ENCODE measurements around the gene AGL. TPM values are rescaled to one million over a fixed set of nuclear protein-coding genes. Genes with fewer than 3 reads are reported as not detected.
"Not testable (repeated sequence)": the region's sequence is repeated elsewhere in the genome, so short reads cannot be mapped to it uniquely, and the experiment has no call there.

The AGL gene
- total RNA-seq, 5 donors from 2014 or later (not counting 1 experiment from before 2014, with no cell fraction given), result 14.6 to 17.3 (median 15.8) TPM

DNA sequence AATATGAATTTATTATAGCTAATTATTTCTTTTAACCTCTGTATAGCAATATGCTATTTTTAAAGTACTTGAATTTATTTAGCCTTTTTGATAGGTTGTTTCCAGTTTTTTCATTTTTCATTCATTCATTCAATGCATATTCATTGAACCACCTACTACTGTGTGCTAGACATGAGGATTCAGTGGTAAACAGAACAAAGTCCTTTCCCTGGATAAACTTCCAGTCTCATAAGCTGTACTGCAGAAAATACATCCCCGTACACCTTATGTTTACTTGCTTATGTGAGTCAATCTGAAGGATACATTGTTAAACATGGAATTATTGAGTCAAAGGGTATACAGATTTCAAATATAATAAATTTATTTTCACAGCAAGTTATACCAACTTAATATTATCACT, 21.9 kb downstream of the AGL start:
- peaks cover 28% of the 10 kb centered on the region for H3K36me3 Mint-ChIP-seq
- POLR2A ChIA-PET, result no interaction called here

DNA sequence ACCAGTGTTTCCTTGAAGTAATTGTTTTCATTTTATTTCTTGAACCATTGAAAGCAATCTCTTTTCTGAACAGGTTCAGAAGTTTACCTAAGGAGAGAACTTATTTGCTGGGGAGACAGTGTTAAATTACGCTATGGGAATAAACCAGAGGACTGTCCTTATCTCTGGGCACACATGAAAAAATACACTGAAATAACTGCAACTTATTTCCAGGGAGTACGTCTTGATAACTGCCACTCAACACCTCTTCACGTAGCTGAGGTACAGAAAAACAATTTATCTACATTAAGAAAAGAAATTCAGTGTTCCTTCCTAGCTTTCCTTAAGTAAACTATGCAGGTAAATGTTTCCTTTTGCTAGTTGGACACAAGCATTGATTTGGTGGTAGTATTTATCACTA, 27.4 kb downstream of the AGL start:
- Histone ChIP-seq H3K36me3 (ENCODE audit: control insufficient read depth in 2 of 2, extremely low read depth in 1 of 2, insufficient read depth in 1 of 2, low read length in 1 of 2) (peaks cover 3 to 27% of the 10 kb centered on the region in 2 donors), H3K4me3 (ENCODE audit: control insufficient read depth in 1 of 2, extremely low read depth in 1 of 2, low read length in 1 of 2) (no peak overlapping the region), H3K9me3 (no peaks in the 10 kb centered on the region), H3K27ac (ENCODE audit: low read length) (no peak overlapping the region), H3K27me3 (replicated peaks in 1 of 2; ENCODE audit: control insufficient read depth in 2 of 2, extremely low read depth in 1 of 2, insufficient read depth in 2 of 2, low read length in 1 of 2) (no peaks in the 10 kb centered on the region), H3K4me1 (ENCODE audit: control insufficient read depth in 1 of 2, extremely low read depth in 1 of 2, insufficient read depth in 2 of 2, low read length in 2 of 2) (no peaks in the 10 kb centered on the region)
- POLR2A ChIA-PET, result no interaction called here
- no CpG with 5 or more reads among the region's 3 CpGs for WGBS (ENCODE audit: insufficient coverage)
- H3K27me3 Mint-ChIP-seq, result no peaks in the 10 kb centered on the region
- H3K4me1 Mint-ChIP-seq, result no peaks in the 10 kb centered on the region
- no peak overlapping the region for H3K27ac Mint-ChIP-seq
- CTCF ChIA-PET, result interaction anchor here in 1 of 2 donors (0.6 kb wide), 1 partner anchor 11 kb away, joined by 3 read pairs; no protein-coding TSS in a partner anchor
- peaks cover 37% of the 10 kb centered on the region for H3K36me3 Mint-ChIP-seq
- no peak for DNase-seq
- no peak overlapping the region for H3K4me3 Mint-ChIP-seq
- no peak for ATAC-seq (replicated peaks in 1 of 4)
- no peaks in the 10 kb centered on the region for H3K9me3 Mint-ChIP-seq

More for the DNA sequence above, 21.9 kb downstream of the AGL start:
- H3K4me3 ChIP-seq (ENCODE audit: control insufficient read depth in 1 of 2, extremely low read depth in 1 of 2, low read length in 1 of 2), result no peak overlapping the region
- CTCF ChIA-PET, result interaction anchor here in 1 of 2 donors (0.6 kb wide), 1 partner anchor 136 kb away, joined by 3 read pairs; no protein-coding TSS in a partner anchor
- H3K4me1 Mint-ChIP-seq, result no peaks in the 10 kb centered on the region
- no peak overlapping the region for H3K4me3 Mint-ChIP-seq
- ATAC-seq (replicated peaks in 1 of 4), result no peak
- no peaks in the 10 kb centered on the region for H3K9me3 Mint-ChIP-seq
- no peaks in the 10 kb centered on the region for H3K4me1 ChIP-seq (ENCODE audit: control insufficient read depth in 1 of 2, extremely low read depth in 1 of 2, insufficient read depth in 2 of 2, low read length in 2 of 2)
- no CpG with 5 or more reads among the region's 1 CpG for WGBS (ENCODE audit: insufficient coverage)
- H3K27me3 Mint-ChIP-seq, result no peaks in the 10 kb centered on the region
- H3K27ac ChIP-seq (ENCODE audit: low read length), result no peak overlapping the region
- no peaks in the 10 kb centered on the region for H3K27me3 ChIP-seq (replicated peaks in 1 of 2; ENCODE audit: control insufficient read depth in 2 of 2, extremely low read depth in 1 of 2, insufficient read depth in 2 of 2, low read length in 1 of 2)
- H3K9me3 ChIP-seq, result no peaks in the 10 kb centered on the region
- peaks cover 0 to 12% of the 10 kb centered on the region in 2 donors for H3K36me3 ChIP-seq (ENCODE audit: control insufficient read depth in 2 of 2, extremely low read depth in 1 of 2, insufficient read depth in 1 of 2, low read length in 1 of 2)
- no peak for DNase-seq
- H3K27ac Mint-ChIP-seq, result no peak overlapping the region

DNA sequence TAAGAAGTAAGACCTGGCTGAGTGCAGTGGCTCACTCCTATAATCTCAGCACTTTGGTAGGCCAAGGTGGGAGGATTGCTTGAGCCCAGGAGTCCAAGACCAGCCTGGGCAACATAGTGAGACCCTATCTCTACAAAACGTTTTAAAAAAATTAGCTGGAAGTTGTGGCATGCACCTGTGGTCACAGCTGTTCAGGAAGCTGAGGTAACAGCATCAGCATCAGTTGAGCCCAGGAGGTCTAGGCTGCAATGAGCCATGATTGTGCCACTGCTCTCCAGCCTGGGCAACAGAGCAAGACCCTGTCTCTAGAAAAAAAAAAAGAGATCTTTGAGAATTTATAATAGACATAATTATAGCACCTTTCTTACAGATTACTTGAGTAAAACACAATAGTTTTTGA, 36.0 kb downstream of the AGL start:
- ATAC-seq (replicated peaks in 1 of 4), result no peak
- Mint-ChIP-seq H3K4me1 (no peaks in the 10 kb centered on the region), H3K27ac (no peak overlapping the region), H3K36me3 (peaks cover 58% of the 10 kb centered on the region), H3K4me3 (no peak overlapping the region), H3K9me3 (no peaks in the 10 kb centered on the region), H3K27me3 (no peaks in the 10 kb centered on the region)
- Histone ChIP-seq H3K27ac (ENCODE audit: low read length) (no peak overlapping the region), H3K27me3 (replicated peaks in 1 of 2; ENCODE audit: control insufficient read depth in 2 of 2, extremely low read depth in 1 of 2, insufficient read depth in 2 of 2, low read length in 1 of 2) (no peaks in the 10 kb centered on the region), H3K4me3 (ENCODE audit: control insufficient read depth in 1 of 2, extremely low read depth in 1 of 2, low read length in 1 of 2) (no peak overlapping the region), H3K4me1 (ENCODE audit: control insufficient read depth in 1 of 2, extremely low read depth in 1 of 2, insufficient read depth in 2 of 2, low read length in 2 of 2) (no peaks in the 10 kb centered on the region), H3K36me3 (ENCODE audit: control insufficient read depth in 2 of 2, extremely low read depth in 1 of 2, insufficient read depth in 1 of 2, low read length in 1 of 2) (peaks cover 3 to 31% of the 10 kb centered on the region in 2 donors), H3K9me3 (no peaks in the 10 kb centered on the region)
- ChIA-PET CTCF (interaction anchor here in 1 of 2 donors (0.7 kb wide), 1 partner anchor 76 kb away, joined by 5 read pairs; no protein-coding TSS in a partner anchor), POLR2A (interaction anchor here in 1 of 2 donors (0.5 kb wide), 1 partner anchor 25 kb away, joined by 3 read pairs; no protein-coding TSS in a partner anchor)
- WGBS (ENCODE audit: insufficient coverage), result 0% methylated on average over 1 of the region's 1 CpG
- no peak for DNase-seq

DNA sequence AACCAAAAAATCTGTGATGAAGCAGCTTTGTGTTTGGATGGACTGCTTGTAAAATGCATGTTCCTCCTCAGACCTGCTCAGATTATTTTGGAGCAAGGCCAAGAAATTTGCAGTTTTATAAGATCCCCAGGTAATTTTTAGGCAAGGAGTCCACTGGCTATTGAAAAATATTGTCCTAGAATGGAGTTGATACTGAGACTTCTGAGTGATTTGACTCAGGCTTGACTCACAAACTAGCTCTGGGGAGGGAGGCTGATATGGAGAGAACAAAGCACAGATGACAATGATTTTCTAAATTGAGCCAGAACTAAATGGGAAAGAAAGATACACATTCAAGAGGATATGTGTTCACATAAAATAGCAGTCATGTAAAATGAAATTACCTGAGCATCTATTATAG, 36.7 kb downstream of the AGL start:
- H3K9me3 ChIP-seq, result no peaks in the 10 kb centered on the region
- H3K4me1 ChIP-seq (ENCODE audit: control insufficient read depth in 1 of 2, extremely low read depth in 1 of 2, insufficient read depth in 2 of 2, low read length in 2 of 2), result no peaks in the 10 kb centered on the region
- H3K27me3 ChIP-seq (replicated peaks in 1 of 2; ENCODE audit: control insufficient read depth in 2 of 2, extremely low read depth in 1 of 2, insufficient read depth in 2 of 2, low read length in 1 of 2), result no peaks in the 10 kb centered on the region
- peaks cover 2 to 24% of the 10 kb centered on the region in 2 donors for H3K36me3 ChIP-seq (ENCODE audit: control insufficient read depth in 2 of 2, extremely low read depth in 1 of 2, insufficient read depth in 1 of 2, low read length in 1 of 2)
- Mint-ChIP-seq H3K36me3 (peaks cover 55% of the 10 kb centered on the region), H3K4me3 (no peak overlapping the region), H3K27me3 (no peaks in the 10 kb centered on the region), H3K4me1 (no peaks in the 10 kb centered on the region), H3K9me3 (no peaks in the 10 kb centered on the region), H3K27ac (no peak overlapping the region)
- no peak overlapping the region for H3K27ac ChIP-seq (ENCODE audit: low read length)
- ChIA-PET CTCF (interaction anchor here in 1 of 2 donors (0.7 kb wide), 1 partner anchor 77 kb away, joined by 5 read pairs; no protein-coding TSS in a partner anchor), POLR2A (no interaction called here)
- ATAC-seq (replicated peaks in 1 of 4), result no peak
- H3K4me3 ChIP-seq (ENCODE audit: control insufficient read depth in 1 of 2, extremely low read depth in 1 of 2, low read length in 1 of 2), result no peak overlapping the region
- DNase-seq, result no peak

DNA sequence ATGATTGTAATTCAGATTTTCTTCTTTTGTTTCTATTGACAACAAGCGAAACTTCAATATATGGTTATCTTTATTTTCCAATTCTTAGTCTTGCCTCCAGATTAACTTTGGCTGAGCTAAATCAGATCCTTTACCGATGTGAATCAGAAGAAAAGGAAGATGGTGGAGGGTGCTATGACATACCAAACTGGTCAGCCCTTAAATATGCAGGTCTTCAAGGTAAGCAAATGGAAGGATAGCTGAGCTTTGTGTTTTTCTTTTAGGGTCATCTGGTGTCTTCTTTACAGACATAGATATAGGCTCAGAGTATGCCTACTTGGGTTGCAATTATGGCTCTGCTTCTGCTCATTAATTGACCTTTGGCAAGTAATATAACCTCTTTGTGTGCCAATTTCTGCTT, 37.7 kb downstream of the AGL start:
- no peak overlapping the region for H3K4me3 ChIP-seq (ENCODE audit: control insufficient read depth in 1 of 2, extremely low read depth in 1 of 2, low read length in 1 of 2)
- Mint-ChIP-seq H3K9me3 (no peaks in the 10 kb centered on the region), H3K27ac (no peak overlapping the region), H3K4me3 (no peak overlapping the region), H3K4me1 (no peaks in the 10 kb centered on the region), H3K36me3 (peaks cover 52% of the 10 kb centered on the region), H3K27me3 (no peaks in the 10 kb centered on the region)
- H3K36me3 ChIP-seq (ENCODE audit: control insufficient read depth in 2 of 2, extremely low read depth in 1 of 2, insufficient read depth in 1 of 2, low read length in 1 of 2), result peaks cover 0 to 24% of the 10 kb centered on the region in 2 donors
- ATAC-seq (replicated peaks in 1 of 4) (no peak), DNase-seq (no peak)
- H3K27me3 ChIP-seq (replicated peaks in 1 of 2; ENCODE audit: control insufficient read depth in 2 of 2, extremely low read depth in 1 of 2, insufficient read depth in 2 of 2, low read length in 1 of 2), result no peaks in the 10 kb centered on the region
- 100% methylated on average over 1 of the region's 2 CpGs for WGBS (ENCODE audit: insufficient coverage)
- ChIA-PET CTCF (no interaction called here), POLR2A (no interaction called here)
- no peaks in the 10 kb centered on the region for H3K9me3 ChIP-seq
- H3K4me1 ChIP-seq (ENCODE audit: control insufficient read depth in 1 of 2, extremely low read depth in 1 of 2, insufficient read depth in 2 of 2, low read length in 2 of 2), result no peaks in the 10 kb centered on the region
- H3K27ac ChIP-seq (ENCODE audit: low read length), result no peak overlapping the region

DNA sequence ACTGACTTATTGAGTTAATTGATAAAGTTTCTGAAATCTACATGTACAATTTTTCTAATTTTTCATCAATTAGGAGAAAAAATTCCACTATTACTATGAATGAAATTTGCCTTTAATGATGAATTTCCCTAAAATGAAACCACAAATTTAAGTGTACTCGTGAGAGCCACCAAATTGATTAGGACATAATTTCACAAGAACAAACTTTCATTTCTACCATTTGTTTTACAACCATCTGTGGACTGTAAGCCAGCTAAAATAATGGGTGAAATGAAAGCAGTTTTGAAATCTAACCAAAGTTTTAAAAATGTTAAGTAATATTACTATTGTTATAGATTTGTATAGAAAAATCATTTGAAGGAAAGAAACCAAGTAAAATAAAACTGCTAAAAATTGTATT, 41.8 kb downstream of the AGL start:
- Mint-ChIP-seq H3K9me3 (no peaks in the 10 kb centered on the region), H3K4me1 (no peaks in the 10 kb centered on the region), H3K36me3 (peaks cover 49% of the 10 kb centered on the region), H3K27me3 (no peaks in the 10 kb centered on the region), H3K4me3 (no peak overlapping the region), H3K27ac (no peak overlapping the region)
- no CpG with 5 or more reads among the region's 1 CpG for WGBS (ENCODE audit: insufficient coverage)
- no peak overlapping the region for H3K27ac ChIP-seq (ENCODE audit: low read length)
- H3K9me3 ChIP-seq, result no peaks in the 10 kb centered on the region
- H3K27me3 ChIP-seq (replicated peaks in 1 of 2; ENCODE audit: control insufficient read depth in 2 of 2, extremely low read depth in 1 of 2, insufficient read depth in 2 of 2, low read length in 1 of 2), result no peaks in the 10 kb centered on the region
- no peak for DNase-seq
- H3K4me1 ChIP-seq (ENCODE audit: control insufficient read depth in 1 of 2, extremely low read depth in 1 of 2, insufficient read depth in 2 of 2, low read length in 2 of 2), result no peaks in the 10 kb centered on the region
- H3K4me3 ChIP-seq (ENCODE audit: control insufficient read depth in 1 of 2, extremely low read depth in 1 of 2, low read length in 1 of 2), result no peak overlapping the region
- ChIA-PET CTCF (interaction anchor here in 1 of 2 donors (0.7 kb wide), 1 partner anchor 103 kb away, joined by 3 read pairs; no protein-coding TSS in a partner anchor), POLR2A (interaction anchor here in 1 of 2 donors (0.9 kb wide), 1 partner anchor 26 kb away, joined by 3 read pairs; no protein-coding TSS in a partner anchor)
- peaks cover 3 to 22% of the 10 kb centered on the region in 2 donors for H3K36me3 ChIP-seq (ENCODE audit: control insufficient read depth in 2 of 2, extremely low read depth in 1 of 2, insufficient read depth in 1 of 2, low read length in 1 of 2)
- ATAC-seq (replicated peaks in 1 of 4), result no peak

DNA sequence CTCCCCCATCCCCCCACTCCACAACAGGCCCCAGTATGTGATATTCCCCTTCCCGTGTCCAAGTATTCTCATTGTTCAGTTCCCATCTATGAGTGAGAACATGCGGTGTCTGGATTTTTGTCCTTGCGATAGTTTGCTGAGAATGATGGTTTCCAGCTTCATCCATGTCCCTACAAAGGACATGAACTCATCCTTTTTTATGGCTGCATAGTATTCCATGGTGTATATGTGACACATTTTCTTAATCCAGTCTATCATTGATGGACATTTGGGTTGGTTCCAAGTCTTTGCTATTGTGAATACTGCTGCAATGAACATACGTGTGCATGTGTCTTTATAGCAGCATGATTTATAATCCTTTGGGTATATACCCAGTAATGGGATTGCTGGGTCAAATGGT, 53.1 kb downstream of the AGL start:
- H3K9me3 ChIP-seq; H3K4me1 ChIP-seq (ENCODE audit: control insufficient read depth in 1 of 2, extremely low read depth in 1 of 2, insufficient read depth in 2 of 2, low read length in 2 of 2); H3K27me3 Mint-ChIP-seq; DNase-seq; H3K4me3 Mint-ChIP-seq; ATAC-seq (replicated peaks in 1 of 4); POLR2A ChIA-PET; H3K27ac ChIP-seq (ENCODE audit: low read length); CTCF ChIA-PET; H3K27me3 ChIP-seq (replicated peaks in 1 of 2; ENCODE audit: control insufficient read depth in 2 of 2, extremely low read depth in 1 of 2, insufficient read depth in 2 of 2, low read length in 1 of 2); H3K4me3 ChIP-seq (ENCODE audit: control insufficient read depth in 1 of 2, extremely low read depth in 1 of 2, low read length in 1 of 2); H3K4me1 Mint-ChIP-seq; H3K27ac Mint-ChIP-seq: not testable (repeated sequence)
- H3K36me3 ChIP-seq (ENCODE audit: control insufficient read depth in 2 of 2, extremely low read depth in 1 of 2, insufficient read depth in 1 of 2, low read length in 1 of 2), result peaks cover 0 to 31% of the 10 kb centered on the region in 2 donors
- no CpG with 5 or more reads among the region's 4 CpGs for WGBS (ENCODE audit: insufficient coverage)
- H3K9me3 Mint-ChIP-seq, result peaks cover 3 to 17% (median 17%) of the 10 kb centered on the region in 3 donors
- H3K36me3 Mint-ChIP-seq, result peaks cover 71% of the 10 kb centered on the region
